Nephron (organoid): ENCODE measurements around the gene SKP1.

Experiments used
- H3K27ac Mint-ChIP-seq, 3 experiments: 2 replicates each; pipeline ENCODE4 v1.8.0; 2020; ENCODE audit warnings: mixed read lengths in 3 of 3, mild to moderate bottlenecking in 2 of 3, moderate library complexity in 1 of 3
- H3K27me3 Mint-ChIP-seq: 2 replicates; pipeline ENCODE4 v1.8.0; 2021; ENCODE audit warnings: low read depth, mild to moderate bottlenecking, moderate library complexity, mixed read lengths
- H3K36me3 Mint-ChIP-seq: 2 replicates; pipeline ENCODE4 v1.8.0; 2020; ENCODE audit warnings: low read depth, mixed read lengths
- H3K4me1 Mint-ChIP-seq: 2 replicates; pipeline ENCODE4 v1.8.0; 2020; ENCODE audit warnings: mixed read lengths
- H3K4me3 Mint-ChIP-seq, 3 experiments: 2 replicates each; pipeline ENCODE4 v1.8.0; 2020; ENCODE audit warnings: mild to moderate bottlenecking in 3 of 3, mixed read lengths in 3 of 3, moderate library complexity in 2 of 3
- H3K9me3 Mint-ChIP-seq: 2 replicates; pipeline ENCODE4 v1.8.0; 2020; ENCODE audit warnings: mixed read lengths
- CTCF ChIP-seq, 3 experiments: fragments of 200-600 bp; sonication (generic); IDR thresholded peaks; one replicate each; pipeline ENCODE4 v1.5.0; 2021; ENCODE audit warnings: antibody characterized with exemption in 3 of 3; ENCODE audit not compliant: unreplicated experiment in 3 of 3

Gene SKP1

GRCh38 chr5:134124289-134125038 lies 52.3 kb downstream of the SKP1 start:
- Mint-ChIP-seq H3K27me3 (no peaks in the 10 kb centered on the region), H3K4me1 (no peaks in the 10 kb centered on the region), H3K36me3 (peaks cover 6% of the 10 kb centered on the region), H3K9me3 (no peaks in the 10 kb centered on the region), H3K27ac (no peak overlapping the region), H3K4me3 (no peak overlapping the region)
- no peak for TF ChIP-seq CTCF (IDR thresholded peaks at IDR 0.05; ENCODE audit: unreplicated experiment in 3 of 3)

DNA sequence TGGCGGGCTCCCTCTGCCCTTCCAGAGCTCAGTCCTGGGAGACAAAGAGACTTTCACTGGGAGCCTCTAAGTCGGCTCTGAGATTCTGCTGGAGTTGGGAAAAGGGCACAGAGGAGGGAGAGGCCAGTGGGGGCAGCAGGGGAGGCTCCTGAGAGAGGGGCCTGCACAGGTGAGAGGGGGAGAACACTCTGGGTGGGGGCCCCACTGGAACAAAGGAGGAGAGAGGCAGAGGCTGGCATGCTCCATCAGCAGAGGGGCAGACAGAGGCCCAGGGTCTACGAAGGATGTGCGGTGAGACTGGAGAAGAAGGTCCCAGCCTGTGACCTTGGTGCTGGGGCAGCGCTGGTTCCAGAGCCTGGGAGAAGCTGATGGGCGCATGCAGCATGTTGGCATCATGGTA lies 53.4 kb downstream of the SKP1 start:
- Mint-ChIP-seq H3K9me3 (no peaks in the 10 kb centered on the region), H3K27ac (no peak overlapping the region), H3K27me3 (peaks cover 6% of the 10 kb centered on the region), H3K4me3 (no peak overlapping the region), H3K36me3 (peaks cover 11% of the 10 kb centered on the region), H3K4me1 (no peaks in the 10 kb centered on the region)
- TF ChIP-seq CTCF (IDR thresholded peaks at IDR 0.05; ENCODE audit: unreplicated experiment in 3 of 3), result no peak

- peaks cover 11% of the 10 kb centered on the region for H3K36me3 Mint-ChIP-seq
- TF ChIP-seq CTCF (IDR thresholded peaks at IDR 0.05; ENCODE audit: unreplicated experiment in 3 of 3), result no peak
- H3K27ac Mint-ChIP-seq, result no peak overlapping the region
- H3K27me3 Mint-ChIP-seq, result peaks cover 9% of the 10 kb centered on the region
- no peak overlapping the region for H3K4me3 Mint-ChIP-seq
- no peaks in the 10 kb centered on the region for H3K4me1 Mint-ChIP-seq
- H3K9me3 Mint-ChIP-seq, result no peaks in the 10 kb centered on the region
Observed at GRCh38 chr5:134122530-134122929, 54.2 kb downstream of the SKP1 start.

DNA sequence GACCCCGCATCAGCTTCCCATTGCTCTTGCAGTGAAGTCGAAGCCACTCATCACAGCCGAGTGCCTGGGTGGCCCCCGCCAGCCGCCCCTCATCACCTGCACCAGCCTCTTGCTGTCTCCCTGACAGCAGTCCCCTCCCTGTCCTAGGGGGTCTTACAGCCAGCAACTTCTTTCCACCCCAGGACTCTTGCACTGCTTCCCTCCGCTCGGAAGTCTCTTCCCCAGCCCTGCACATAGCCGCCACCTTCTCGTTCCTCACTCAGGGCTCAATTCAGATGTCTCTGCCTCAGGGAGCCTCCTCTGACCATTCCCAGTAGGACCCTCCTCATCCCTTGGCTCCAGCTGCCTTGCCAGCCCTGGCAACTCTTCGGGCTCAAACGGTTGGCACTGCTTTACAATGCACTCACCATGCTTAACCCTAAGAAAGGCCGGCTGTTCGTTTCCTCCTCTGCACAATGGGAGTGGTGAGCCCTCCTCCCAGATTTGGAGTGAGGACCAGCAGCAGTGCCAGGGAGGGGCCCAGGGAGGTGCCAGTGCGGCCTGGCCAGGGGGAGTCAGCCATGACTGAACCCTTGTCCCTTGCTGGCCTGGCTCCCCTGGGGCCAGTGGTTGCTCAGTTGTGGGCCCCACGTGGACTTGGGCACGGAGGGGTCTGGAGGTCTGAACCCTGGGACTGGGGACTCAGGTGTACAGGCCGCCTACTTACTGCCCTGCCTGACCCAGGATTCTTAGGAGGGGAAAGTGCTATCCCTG lies 56.2 kb downstream of the SKP1 start:
- peaks cover 25% of the 10 kb centered on the region for H3K27me3 Mint-ChIP-seq
- peaks cover 15% of the 10 kb centered on the region for H3K36me3 Mint-ChIP-seq
- H3K27ac Mint-ChIP-seq, result no peak overlapping the region
- TF ChIP-seq CTCF (IDR thresholded peaks at IDR 0.05; ENCODE audit: unreplicated experiment in 3 of 3), result no peak
- H3K4me1 Mint-ChIP-seq, result no peaks in the 10 kb centered on the region
- H3K4me3 Mint-ChIP-seq, result no peak overlapping the region
- H3K9me3 Mint-ChIP-seq, result no peaks in the 10 kb centered on the region

DNA sequence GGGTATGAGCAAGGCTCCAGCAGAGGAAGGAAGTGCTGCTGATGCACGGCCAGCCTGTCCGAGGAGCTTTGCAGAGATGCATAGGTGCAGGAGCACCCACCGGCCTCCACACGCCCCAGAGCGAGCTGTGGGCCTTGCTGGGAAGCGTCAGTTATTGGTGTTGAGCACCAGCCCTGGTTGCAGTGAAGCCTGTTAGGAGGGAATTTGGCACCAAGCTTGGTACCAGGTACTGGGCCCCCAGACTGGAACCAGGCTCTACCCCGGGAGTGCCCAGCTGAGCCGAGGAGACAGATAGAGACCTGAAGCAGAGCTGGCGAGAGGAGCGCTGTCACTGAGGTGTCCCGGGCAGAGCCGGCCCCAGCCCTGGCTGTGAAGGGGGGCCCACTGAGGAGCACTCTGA lies 57.0 kb downstream of the SKP1 start:
- H3K27ac Mint-ChIP-seq, result no peak overlapping the region
- TF ChIP-seq CTCF (IDR thresholded peaks at IDR 0.05; ENCODE audit: unreplicated experiment in 3 of 3), result no peak
- H3K4me3 Mint-ChIP-seq, result no peak overlapping the region
- no peaks in the 10 kb centered on the region for H3K4me1 Mint-ChIP-seq
- H3K36me3 Mint-ChIP-seq, result peaks cover 15% of the 10 kb centered on the region
- H3K27me3 Mint-ChIP-seq, result peaks cover 25% of the 10 kb centered on the region
- no peaks in the 10 kb centered on the region for H3K9me3 Mint-ChIP-seq
